Measurements from ENCODE around the gene ADRA2B.
"Not testable (repeated sequence)": the region's sequence is repeated elsewhere in the genome, so short reads cannot be mapped to it uniquely, and the experiment has no call there.

Gene ADRA2B

GRCh38 chr2:96085541-96086355 lies 30.6 kb downstream of the ADRA2B start:
- DNase-seq, result no peak

DNA sequence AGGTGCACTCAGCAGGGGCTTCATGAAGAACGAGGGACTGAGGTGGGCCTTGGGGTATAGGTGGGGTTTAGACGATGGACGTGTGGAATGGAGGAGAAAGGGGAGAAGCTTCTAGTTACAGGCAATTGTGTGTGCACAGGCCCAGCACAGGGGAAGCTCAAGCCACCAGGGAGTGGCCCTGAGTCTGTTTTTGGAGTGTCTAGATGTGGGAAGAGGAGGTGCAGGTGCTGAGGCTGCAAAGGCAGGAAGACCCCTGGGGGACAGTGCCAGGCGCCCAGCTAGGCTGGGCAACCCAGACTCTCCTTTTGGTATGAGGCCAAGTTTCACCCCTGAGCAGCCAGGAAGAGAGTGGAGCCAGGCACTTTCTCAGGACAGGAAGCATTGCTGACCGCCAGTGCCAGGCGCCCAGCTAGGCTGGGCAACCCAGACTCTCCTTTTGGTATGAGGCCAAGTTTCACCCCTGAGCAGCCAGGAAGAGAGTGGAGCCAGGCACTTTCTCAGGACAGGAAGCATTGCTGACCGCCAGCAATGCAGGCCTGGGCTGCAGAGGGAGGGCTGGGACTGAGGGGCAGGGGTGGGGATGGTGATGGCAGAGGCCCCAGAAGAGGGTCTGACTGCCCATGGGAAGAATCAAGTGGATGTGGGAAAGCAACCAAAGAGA lies 31.4 kb downstream of the ADRA2B start:
- not testable (repeated sequence) for DNase-seq

GRCh38 chr2:96083989-96084857 lies 32.1 kb downstream of the ADRA2B start:
- DNase-seq, result no peak

DNA sequence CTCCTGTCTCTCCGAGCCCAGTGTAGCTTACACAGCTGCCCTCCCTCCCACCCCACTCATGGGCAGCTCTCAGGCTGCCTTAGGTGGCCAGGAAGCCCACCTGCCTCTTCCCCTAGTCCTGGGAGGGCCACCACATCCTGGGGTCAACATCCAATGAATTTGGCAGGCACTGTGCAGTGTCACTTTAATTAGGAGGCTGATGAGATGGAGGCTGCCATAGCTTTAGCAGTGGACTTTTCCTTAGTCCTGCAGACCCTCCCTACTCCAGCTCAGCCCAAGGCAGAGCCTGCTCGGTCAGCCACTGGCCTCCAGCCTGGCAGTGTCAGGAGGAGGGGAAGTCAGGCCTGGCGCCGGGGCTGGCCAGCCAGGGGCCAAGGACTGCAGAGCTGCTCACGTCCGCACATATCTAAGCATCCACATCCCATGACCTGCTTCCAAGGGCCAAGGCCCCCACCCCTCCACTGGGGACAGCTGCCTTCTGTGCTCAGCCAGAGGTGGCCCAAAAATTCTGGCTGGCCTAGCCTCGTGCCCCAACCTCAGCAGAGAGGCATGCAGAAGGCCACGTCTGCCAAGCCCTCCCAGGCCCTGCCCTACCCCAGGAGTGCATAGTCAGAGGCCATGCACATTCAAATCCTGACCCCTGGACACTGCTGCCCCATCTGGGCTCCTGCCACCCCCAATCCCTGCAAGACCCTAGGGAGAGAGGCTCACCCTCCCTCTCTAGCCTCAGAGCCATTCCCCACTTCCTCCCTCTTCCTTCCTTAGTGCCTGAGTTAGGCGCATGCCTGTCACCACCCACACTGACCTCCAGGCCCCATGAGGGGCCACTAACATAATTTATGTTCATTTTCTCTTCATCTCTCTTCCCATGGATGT lies 33.1 kb downstream of the ADRA2B start:
- DNase-seq, result no peak

DNA sequence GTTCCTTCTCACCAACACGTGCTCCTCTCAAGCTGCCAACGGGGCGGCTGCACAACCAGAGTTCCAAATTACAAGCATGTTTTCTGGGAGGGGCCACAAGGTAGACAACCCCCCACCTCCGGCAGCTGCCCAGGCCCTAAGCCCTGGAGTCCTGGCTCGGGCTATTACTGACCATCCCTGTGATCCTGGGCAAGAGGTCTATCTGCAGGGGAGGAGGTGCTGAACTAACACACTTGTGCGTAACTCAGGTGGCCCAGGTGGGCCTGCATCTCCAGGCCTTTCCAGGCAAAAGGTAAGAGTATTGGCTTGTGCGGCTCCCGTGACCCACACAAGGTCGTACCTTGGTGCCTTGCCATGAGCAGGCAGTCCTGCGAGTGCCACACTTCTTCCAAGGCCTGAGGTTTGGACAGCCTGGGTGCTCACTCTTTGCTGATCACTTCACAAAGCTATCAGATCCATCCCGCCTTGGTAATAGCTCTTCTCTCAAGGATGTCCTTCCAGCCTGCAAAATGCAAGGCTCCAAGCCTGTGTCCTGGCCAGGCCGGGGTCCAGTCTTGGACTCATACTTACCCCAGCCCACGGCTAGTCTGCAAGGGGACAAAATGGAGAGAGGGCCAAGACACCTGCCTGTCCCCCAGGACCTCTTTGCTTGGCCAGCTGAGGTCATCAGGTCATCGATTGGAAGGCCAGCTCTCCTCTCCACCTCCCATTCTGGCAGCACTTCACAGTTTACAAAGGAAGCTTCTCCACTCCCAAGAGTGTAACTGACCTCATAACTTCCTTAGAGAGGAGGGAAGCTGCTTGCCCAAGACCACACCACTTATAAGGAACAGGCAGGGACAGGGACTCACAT lies 33.9 kb downstream of the ADRA2B start:
- no peak for DNase-seq

- no peak for DNase-seq
Observed at GRCh38 chr2:96081042-96081441, 35.3 kb downstream of the ADRA2B start.

GRCh38 chr2:96075199-96075771 lies 41.1 kb downstream of the ADRA2B start:
- no peak for DNase-seq

DNA sequence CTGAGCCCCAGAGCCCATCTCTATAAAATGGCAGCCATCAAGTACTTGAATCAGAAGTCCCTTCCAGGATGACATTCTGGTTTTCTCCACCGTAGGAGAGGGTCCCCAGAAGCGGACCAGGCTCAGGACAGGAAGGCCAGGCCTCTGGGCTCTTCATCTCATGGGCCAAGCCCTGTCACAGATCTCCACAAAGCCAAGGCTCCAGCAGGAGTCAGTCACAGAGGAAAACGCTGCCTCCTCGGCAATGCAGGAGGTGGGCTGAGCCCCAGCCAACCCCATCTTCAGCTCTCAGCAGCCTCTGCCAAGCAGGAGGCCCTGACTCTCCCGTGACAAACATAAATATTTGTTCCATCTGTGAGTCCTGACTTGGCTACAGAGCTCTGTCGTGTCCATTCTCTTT lies 42.2 kb downstream of the ADRA2B start:
- DNase-seq, result no peak

DNA sequence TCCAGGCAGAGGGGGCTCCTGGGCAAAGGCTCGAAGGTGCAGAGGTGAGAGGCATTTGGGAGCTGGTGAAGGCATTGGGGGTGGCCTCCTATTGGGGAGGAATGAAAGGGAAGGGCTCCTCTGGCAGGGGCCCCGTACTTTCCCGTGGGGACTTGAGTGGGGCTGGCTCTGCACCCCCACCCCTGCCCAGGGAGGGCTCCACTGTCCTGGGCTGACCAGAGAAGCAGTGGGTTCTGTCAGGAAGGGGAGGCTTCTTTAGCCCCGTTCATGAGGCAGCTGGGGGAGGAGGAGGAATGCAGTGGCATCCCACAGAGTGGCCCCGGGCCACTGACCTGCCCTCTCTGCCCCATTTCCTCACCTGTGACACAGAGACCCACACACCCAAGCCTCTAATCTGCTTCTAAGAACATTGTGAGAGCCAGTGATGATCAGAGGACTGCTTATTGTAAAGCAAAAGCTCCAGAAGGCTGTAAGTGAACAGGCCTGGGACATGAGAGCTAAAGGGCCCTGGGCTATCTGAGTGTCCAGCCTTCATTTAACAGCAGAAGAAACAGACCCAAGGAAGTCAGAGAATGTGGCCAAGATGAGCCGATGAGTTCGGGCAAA lies 43.1 kb downstream of the ADRA2B start:
- DNase-seq, result no peak

DNA sequence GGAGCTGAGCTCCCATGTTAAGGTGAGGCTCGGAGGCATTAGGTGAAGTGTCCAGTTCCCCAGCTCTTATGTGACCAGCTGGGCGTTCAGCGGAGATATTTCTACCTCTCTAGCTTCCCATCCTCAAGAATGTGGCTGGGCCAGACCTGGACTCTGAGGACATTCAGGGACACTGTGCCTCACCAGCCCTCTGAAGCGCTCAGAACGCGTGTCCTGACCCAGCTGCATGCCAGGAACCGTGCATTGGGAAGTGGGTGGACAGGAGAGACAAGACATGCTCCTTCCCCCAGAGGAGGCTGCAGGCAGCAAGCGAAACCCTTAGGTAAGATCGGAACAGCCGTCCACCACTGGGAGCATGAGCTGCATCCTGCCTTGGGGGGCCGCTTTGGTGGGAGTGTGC lies 43.6 kb downstream of the ADRA2B start:
- DNase-seq, result no peak

- DNase-seq, result peak; percentile 80
Observed at GRCh38 chr2:96071977-96072491, 44.3 kb downstream of the ADRA2B start.

DNA sequence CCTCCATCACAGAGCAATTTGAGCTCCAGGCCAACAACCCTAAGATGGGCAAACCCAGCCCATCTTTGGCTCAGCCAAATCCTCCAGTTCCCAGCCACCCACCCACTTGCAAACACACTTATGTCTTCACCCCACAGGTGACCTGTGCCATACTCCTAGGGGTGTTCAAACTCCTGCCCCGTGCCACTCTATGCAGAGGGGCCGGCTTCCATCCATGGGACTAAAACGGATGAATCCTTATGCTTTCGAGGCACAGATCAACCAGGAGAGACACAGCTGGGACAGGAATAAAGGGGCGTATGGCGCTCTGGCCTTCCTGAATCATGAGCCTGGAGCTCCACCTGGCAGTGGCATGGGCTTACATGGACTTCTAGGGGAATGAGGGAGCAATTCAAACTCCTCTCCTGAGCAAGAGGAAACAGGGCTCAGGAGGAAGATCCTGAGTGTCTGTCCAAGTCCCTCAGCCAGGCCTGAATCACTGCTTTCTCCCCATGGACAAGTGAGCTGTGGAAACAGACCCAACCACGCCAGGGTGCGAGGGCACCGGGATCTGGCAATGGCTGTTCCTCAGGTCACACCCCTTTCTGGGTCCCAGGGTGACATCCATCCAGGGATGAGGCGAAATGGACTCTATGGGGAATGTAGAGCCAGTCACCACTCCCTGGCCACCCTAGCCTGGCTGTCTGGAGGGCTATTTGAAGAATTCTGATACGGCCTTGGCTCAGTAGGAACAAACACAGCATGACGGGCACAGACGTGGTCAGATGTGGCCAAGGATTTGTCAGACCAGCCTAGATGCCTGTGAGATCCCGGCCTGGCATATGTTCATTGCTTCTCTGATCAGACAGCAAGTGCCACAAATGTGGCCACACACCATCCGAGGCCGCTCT lies 45.0 kb downstream of the ADRA2B start:
- peak; percentile 14 for DNase-seq

- not testable (repeated sequence) for DNase-seq
Observed at GRCh38 chr2:96070351-96070750, 46.0 kb downstream of the ADRA2B start.

- not testable (repeated sequence) for DNase-seq
Observed at GRCh38 chr2:96069878-96070277, 46.5 kb downstream of the ADRA2B start.

GRCh38 chr2:96067902-96068581 lies 48.3 kb downstream of the ADRA2B start:
- DNase-seq, result peak; percentile 83

- DNase-seq, result not testable (repeated sequence)
Observed at GRCh38 chr2:96067098-96067660, 49.2 kb downstream of the ADRA2B start.

- not testable (repeated sequence) for DNase-seq
Observed at GRCh38 chr2:96066511-96066910, 49.9 kb downstream of the ADRA2B start.

GRCh38 chr2:96065954-96066353 lies 50.4 kb downstream of the ADRA2B start:
- not testable (repeated sequence) for DNase-seq
